ENCODE measurements around the gene SCN9A. TPM values are rescaled to one million over a fixed set of nuclear protein-coding genes. Genes with fewer than 3 reads are reported as not detected.
A peak's percentile ranks its signal among the peaks of the same experiment; 100 is the strongest.

The SCN9A gene
- total and polyA plus RNA-seq, 2 of the 8 experiments (the other 6 are each of a cell fraction or from before 2014, with no cell fraction given), result 1.6 to 6.2 TPM

DNA sequence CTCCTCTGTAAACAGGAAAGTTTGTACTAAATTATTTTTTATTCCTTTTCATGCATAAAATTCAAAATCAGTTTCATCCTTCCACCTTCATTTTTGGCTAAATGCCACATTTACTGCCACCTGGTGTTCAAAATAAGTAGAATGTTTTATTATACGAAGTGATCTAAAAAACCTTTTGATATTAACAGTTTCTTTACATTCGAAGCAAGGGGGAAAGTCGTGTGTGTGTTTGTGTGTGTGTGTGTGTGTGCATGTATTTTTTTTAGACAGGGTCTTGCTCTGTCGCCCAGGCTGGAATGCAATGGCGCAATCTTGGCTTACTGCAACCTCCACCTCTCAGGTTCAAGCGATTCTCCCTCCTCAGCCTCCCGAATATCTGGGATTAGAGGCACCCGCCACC, 9.0 kb upstream of the SCN9A start:
- Histone ChIP-seq H2BK15ac (ENCODE audit: low read length) (no peak overlapping the region), H3K79me2 (ENCODE audit: control insufficient read depth in 1 of 2, insufficient read depth in 2 of 2, low read length in 2 of 2) (no peaks in the 10 kb centered on the region), H2BK5ac (ENCODE audit: low read depth, low read length) (no peak overlapping the region), H3K23ac (ENCODE audit: insufficient read length) (no peak overlapping the region), H3K23me2 (ENCODE audit: low read depth, low read length) (no peaks in the 10 kb centered on the region), H4K91ac (replicated peaks; ENCODE audit: insufficient read length, low read length) (no peak overlapping the region), H4K5ac (ENCODE audit: insufficient read length, low read depth, low read length) (no peak overlapping the region), H3K79me1 (ENCODE audit: low read depth, low read length) (no peaks in the 10 kb centered on the region), H3K4me1 (replicated peaks in 1 of 4; ENCODE audit: control insufficient read depth in 3 of 4, insufficient read depth in 4 of 4, low read length in 3 of 4) (no peaks in the 10 kb centered on the region), H3K4me3 (ENCODE audit: extremely low read depth in 1 of 4, insufficient read depth in 2 of 4, low read depth in 3 of 4, low read length in 4 of 4) (no peak overlapping the region), H3K36me3 (ENCODE audit: control insufficient read depth in 2 of 4, insufficient read depth in 4 of 4, low read length in 3 of 4) (no peaks in the 10 kb centered on the region), H2AK5ac (ENCODE audit: low read depth, low read length) (no peak overlapping the region), H3K9me3 (ENCODE audit: insufficient read depth in 2 of 2, low read depth in 1 of 2, low read length in 1 of 2) (no peaks in the 10 kb centered on the region), H3K18ac (ENCODE audit: extremely low read depth, low read length) (no peak overlapping the region), H4K8ac (ENCODE audit: extremely low read depth, insufficient read depth, low read length) (no peak overlapping the region), H3K27ac (ENCODE audit: low read depth, low read length) (no peak overlapping the region), H2BK20ac (ENCODE audit: low read length) (no peak overlapping the region), H3K9ac (replicated peaks in 1 of 4; ENCODE audit: extremely low read depth in 1 of 4, low read depth in 3 of 4, low read length in 3 of 4) (no peak overlapping the region), H2BK120ac (replicated peaks; ENCODE audit: low read depth, low read length) (no peak overlapping the region), H3K4ac (replicated peaks; ENCODE audit: insufficient read length, low read depth, low read length) (no peak overlapping the region), H3K4me2 (ENCODE audit: insufficient read depth in 1 of 2, low read depth in 2 of 2, low read length in 2 of 2) (no peak overlapping the region), H3K27me3 (replicated peaks in 1 of 4; ENCODE audit: control insufficient read depth in 3 of 4, extremely low read depth in 1 of 4, insufficient read depth in 3 of 4, low read length in 3 of 4) (no peaks in the 10 kb centered on the region), H3K56ac (replicated peaks; ENCODE audit: insufficient read length, low read depth, low read length) (no peak overlapping the region), H4K20me1 (replicated peaks in 1 of 2; ENCODE audit: control insufficient read depth in 1 of 2, insufficient read depth in 2 of 2, low read length in 2 of 2) (no peaks in the 10 kb centered on the region), H3K14ac (ENCODE audit: insufficient read length) (no peak overlapping the region), H2BK12ac (ENCODE audit: low read depth, low read length) (no peak overlapping the region), H2AFZ (ENCODE audit: low read length) (no peak overlapping the region)
- POLR2A ChIA-PET (ENCODE audit: partially characterized antibody), result no interaction called here
- 84% methylated on average over 8 of the region's 8 CpGs; no CpG with 5 or more reads in 1 of the 2 experiments for WGBS, 2 experiments (ENCODE audit: extremely low coverage in 1 of 2, insufficient coverage in 1 of 2, insufficient read length in 1 of 2, insufficient replicate concordance in 2 of 2, low coverage in 1 of 2, low lambda C conversion rate in 2 of 2, missing lambda C conversion rate in 1 of 2)
- TF ChIP-seq NANOG (IDR thresholded peaks at IDR 0.05; ENCODE audit: insufficient read depth, low read depth, low read length, poor library complexity, severe bottlenecking) (no peak), RAD21 (IDR thresholded peaks at IDR 0.05 in 1 of 2, conservative IDR thresholded peaks at IDR 0.05 in 1 of 2; ENCODE audit: low read depth in 2 of 2, low read length in 2 of 2) (peak in 1 of 2 experiments; percentile 11; a peak in 1 of 4 replicates)
- FAIRE-seq (no peak), DNase-seq (ENCODE audit: low read depth in 1 of 2, low spot score in 2 of 2) (no peak)
- CTCF ChIA-PET (ENCODE audit: partially characterized antibody), result interaction anchor here (0.6 to 3.3 kb wide), 18 partner anchors 9 to 326 kb away, joined by 3 to 20 read pairs (median 3); partner anchors contain the start of gene SCN9A

Measured in H1 (cell line).